Hepatocyte (in vitro differentiated cells): ENCODE measurements around the gene MED8. TPM values are rescaled to one million over a fixed set of nuclear protein-coding genes. Genes with fewer than 3 reads are reported as not detected.

Source experiments
- DNase-seq: peaks from one replicate; pipeline ENCODE4 v3.0.0-alpha.2; 2016; ENCODE audit warnings: low spot score
- H2AFZ ChIP-seq: fragments of 200-600 bp; sonication (generic); 2 replicates; pipeline ENCODE4 v1.6.0; 2016; ENCODE audit warnings: antibody characterized with exemption, mild to moderate bottlenecking
- H3K27ac ChIP-seq: fragments of 200-600 bp; sonication (generic); 2 replicates; pipeline ENCODE4 v1.5.1; 2016; ENCODE audit warnings: mild to moderate bottlenecking
- H3K27me3 ChIP-seq: fragments of 200-600 bp; sonication (generic); 2 replicates; pipeline ENCODE4 v1.6.1; 2016
- H3K36me3 ChIP-seq: fragments of 200-600 bp; sonication (generic); replicated peaks from 2 replicates; pipeline ENCODE4 v1.5.1; 2016; ENCODE audit warnings: low read depth; ENCODE audit not compliant: insufficient read depth
- H3K4me1 ChIP-seq: fragments of 200-600 bp; sonication (generic); 2 replicates; pipeline ENCODE4 v1.5.1; 2016; ENCODE audit warnings: mild to moderate bottlenecking, moderate library complexity; ENCODE audit not compliant: insufficient read depth
- H3K4me2 ChIP-seq: fragments of 200-600 bp; sonication (generic); 2 replicates; pipeline ENCODE4 v1.6.0; 2016
- H3K4me3 ChIP-seq: fragments of 200-600 bp; sonication (generic); 2 replicates; pipeline ENCODE4 v1.5.1; 2016; ENCODE audit warnings: mild to moderate bottlenecking
- H3K79me2 ChIP-seq: fragments of 200-600 bp; sonication (generic); 2 replicates; pipeline ENCODE4 v1.6.0; 2017; ENCODE audit warnings: mild to moderate bottlenecking
- H3K9me2 ChIP-seq: fragments of 200-600 bp; sonication (generic); replicated peaks from 2 replicates; pipeline ENCODE4 v1.6.0; 2017; ENCODE audit warnings: mild to moderate bottlenecking; ENCODE audit not compliant: insufficient read depth
- H3K9me3 ChIP-seq: fragments of 200-600 bp; sonication (generic); 2 replicates; pipeline ENCODE4 v1.5.1; 2016; ENCODE audit warnings: low read depth, mild to moderate bottlenecking
- H4K20me1 ChIP-seq: fragments of 200-600 bp; sonication (generic); 2 replicates; pipeline ENCODE4 v1.6.0; 2016; ENCODE audit warnings: mild to moderate bottlenecking; ENCODE audit not compliant: insufficient read depth, poor library complexity, severe bottlenecking
- CTCF ChIP-seq: fragments of 200-600 bp; sonication (generic); IDR thresholded peaks from 2 replicates; pipeline ENCODE4 v1.5.1; 2016; ENCODE audit warnings: antibody characterized with exemption, mild to moderate bottlenecking; ENCODE audit not compliant: poor library complexity
- EZH2 ChIP-seq: fragments of 200-600 bp; sonication (generic); IDR thresholded peaks from 2 replicates; pipeline ENCODE4 v1.6.1; 2016; ENCODE audit warnings: antibody characterized with exemption, mild to moderate bottlenecking, borderline replicate concordance
- EZH2phosphoT487 ChIP-seq: fragments of 200-600 bp; sonication (generic); IDR thresholded peaks from one replicate; pipeline ENCODE4 v1.6.1; 2018; ENCODE audit warnings: antibody characterized with exemption, mild to moderate bottlenecking, low read depth, moderate library complexity; ENCODE audit not compliant: unreplicated experiment, severe bottlenecking
- WGBS: methylation state at CpG from one replicate; pipeline ENCODE4 v1.1.6; 2016; ENCODE audit warnings: low lambda C conversion rate; ENCODE audit errors: missing lambda C conversion rate; 5-methylcytosine and 5-hydroxymethylcytosine counted together
- polyA plus RNA-seq: library from polyadenylated mRNA; unstranded; fragments of >200 nt; fragmentation: Nextera tagmentation; extraction: Ambion mirVana; gene quantifications from 2 replicates; pipeline ENCODE4 v1.2.1, GENCODE V29; 2016
- total RNA-seq: library from RNA; depleted of rRNA; stranded (reverse); fragments of >200 nt; gene quantifications from 2 replicates; pipeline ENCODE4 v1.2.3, GENCODE V29; 2014

The MED8 gene
- total and polyA plus RNA-seq, 2 experiments from 2014 or later = 58.6 to 68.3 TPM

- no peak overlapping the region for H3K27ac ChIP-seq
- no peaks in the 10 kb centered on the region for H3K79me2 ChIP-seq
- H3K4me2 ChIP-seq = no peak overlapping the region
- no peaks in the 10 kb centered on the region for H3K9me3 ChIP-seq
- 94% methylated on average over 20 of the region's 20 CpGs for WGBS
- H3K9me2 ChIP-seq = no peaks in the 10 kb centered on the region
- no peak for DNase-seq
- H4K20me1 ChIP-seq = no peaks in the 10 kb centered on the region
- H2AFZ ChIP-seq = no peak overlapping the region
- no peaks in the 10 kb centered on the region for H3K4me1 ChIP-seq
- no peaks in the 10 kb centered on the region for H3K36me3 ChIP-seq
- TF ChIP-seq EZH2phosphoT487 (no peak), EZH2 (no peak), CTCF (no peak)
- H3K4me3 ChIP-seq = no peak overlapping the region
- no peaks in the 10 kb centered on the region for H3K27me3 ChIP-seq
Observed at GRCh38 chr1:43437031-43437973, 47.7 kb upstream of the MED8 start.

- Histone ChIP-seq H3K79me2 (no peaks in the 10 kb centered on the region), H3K27me3 (no peaks in the 10 kb centered on the region), H3K9me2 (no peaks in the 10 kb centered on the region), H3K4me2 (no peak overlapping the region), H3K4me3 (no peak overlapping the region), H4K20me1 (no peaks in the 10 kb centered on the region), H3K27ac (no peak overlapping the region), H3K36me3 (no peaks in the 10 kb centered on the region), H3K9me3 (no peaks in the 10 kb centered on the region), H2AFZ (no peak overlapping the region), H3K4me1 (no peaks in the 10 kb centered on the region)
- no peak for DNase-seq
- TF ChIP-seq CTCF (no peak), EZH2 (no peak), EZH2phosphoT487 (no peak)
- 72% methylated on average over 3 of the region's 3 CpGs for whole genome bisulfite sequencing
Observed at GRCh38 chr1:43436371-43436770, 46.8 kb upstream of the MED8 start.

GRCh38 chr1:43435146-43436145 lies 45.8 kb upstream of the MED8 start:
- no peak for DNase-seq
- Histone ChIP-seq H3K9me2 (no peaks in the 10 kb centered on the region), H3K4me3 (no peak overlapping the region), H3K4me2 (no peak overlapping the region), H3K27me3 (no peaks in the 10 kb centered on the region), H3K27ac (no peak overlapping the region), H3K36me3 (no peaks in the 10 kb centered on the region), H3K9me3 (no peaks in the 10 kb centered on the region), H2AFZ (no peak overlapping the region), H3K4me1 (no peaks in the 10 kb centered on the region), H3K79me2 (no peaks in the 10 kb centered on the region), H4K20me1 (no peaks in the 10 kb centered on the region)
- no peak for TF ChIP-seq CTCF
- TF ChIP-seq EZH2 = no peak
- no peak for TF ChIP-seq EZH2phosphoT487
- 86% methylated on average over 14 of the region's 14 CpGs for WGBS
